ENCODE results near the gene ADGRV1. TPM values are rescaled to one million over a fixed set of nuclear protein-coding genes. Genes with fewer than 3 reads are reported as not detected.

The ADGRV1 gene
- total RNA-seq, 4 donors from 2014 or later = 2.5 to 7.5 (median 4.5) TPM

DNA sequence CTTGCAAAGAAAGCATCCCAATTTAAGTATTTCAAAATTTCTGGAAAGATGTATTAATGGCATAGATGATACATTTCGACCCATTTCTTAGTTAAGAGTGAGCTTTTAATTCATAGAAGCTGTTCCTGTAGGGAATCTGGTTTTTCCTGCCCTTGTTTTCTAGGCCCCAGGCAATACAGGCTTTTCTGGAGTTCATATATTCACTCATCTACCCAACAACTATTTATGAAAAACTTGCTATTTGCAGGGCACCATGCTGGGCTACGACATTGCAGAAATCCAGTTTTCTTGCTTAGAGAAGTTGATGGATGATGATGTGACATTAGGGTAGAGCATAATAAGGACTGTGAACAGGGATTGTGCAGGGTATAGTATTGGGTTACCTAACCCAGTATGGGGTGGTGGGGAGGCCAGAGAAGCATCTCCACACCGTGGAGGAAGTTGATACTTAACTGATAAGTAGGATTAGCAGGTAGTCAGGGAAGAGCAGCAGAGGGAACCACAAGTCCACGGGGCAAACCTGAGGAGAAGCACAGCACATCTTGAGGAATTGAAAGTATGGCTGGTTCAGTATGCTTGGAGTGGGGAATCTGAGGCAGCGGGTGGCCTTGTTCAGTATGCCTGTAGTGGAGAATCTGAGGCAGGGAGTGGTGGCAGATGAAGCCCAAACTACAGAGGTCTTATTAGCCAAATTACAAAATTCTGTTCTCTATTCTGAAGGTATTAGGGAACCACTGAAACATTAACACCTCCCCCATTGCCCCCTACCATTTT is 577.1 kb downstream of the ADGRV1 start:
- Histone ChIP-seq H3K27ac (no peak overlapping the region), H3K4me1 (peaks cover 10% of the 10 kb centered on the region), H3K36me3 (no peaks in the 10 kb centered on the region), H3K4me3 (no peak overlapping the region), H3K9me3 (no peaks in the 10 kb centered on the region), H3K27me3 (no peaks in the 10 kb centered on the region)
- DNase-seq (ENCODE audit: low spot score in 2 of 2) = no peak
- TF ChIP-seq EP300 (IDR thresholded peaks at IDR 0.05) (no peak), POLR2AphosphoS5 (IDR thresholded peaks at IDR 0.05) (no peak), POLR2A (IDR thresholded peaks at IDR 0.05) (no peak)
- TF ChIP-seq, protein P1, sequence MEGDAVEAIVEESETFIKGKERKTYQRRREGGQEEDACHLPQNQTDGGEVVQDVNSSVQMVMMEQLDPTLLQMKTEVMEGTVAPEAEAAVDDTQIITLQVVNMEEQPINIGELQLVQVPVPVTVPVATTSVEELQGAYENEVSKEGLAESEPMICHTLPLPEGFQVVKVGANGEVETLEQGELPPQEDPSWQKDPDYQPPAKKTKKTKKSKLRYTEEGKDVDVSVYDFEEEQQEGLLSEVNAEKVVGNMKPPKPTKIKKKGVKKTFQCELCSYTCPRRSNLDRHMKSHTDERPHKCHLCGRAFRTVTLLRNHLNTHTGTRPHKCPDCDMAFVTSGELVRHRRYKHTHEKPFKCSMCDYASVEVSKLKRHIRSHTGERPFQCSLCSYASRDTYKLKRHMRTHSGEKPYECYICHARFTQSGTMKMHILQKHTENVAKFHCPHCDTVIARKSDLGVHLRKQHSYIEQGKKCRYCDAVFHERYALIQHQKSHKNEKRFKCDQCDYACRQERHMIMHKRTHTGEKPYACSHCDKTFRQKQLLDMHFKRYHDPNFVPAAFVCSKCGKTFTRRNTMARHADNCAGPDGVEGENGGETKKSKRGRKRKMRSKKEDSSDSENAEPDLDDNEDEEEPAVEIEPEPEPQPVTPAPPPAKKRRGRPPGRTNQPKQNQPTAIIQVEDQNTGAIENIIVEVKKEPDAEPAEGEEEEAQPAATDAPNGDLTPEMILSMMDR (IDR thresholded peaks at IDR 0.05) = no peak
- whole genome bisulfite sequencing = 85% methylated on average over 5 of the region's 5 CpGs

DNA sequence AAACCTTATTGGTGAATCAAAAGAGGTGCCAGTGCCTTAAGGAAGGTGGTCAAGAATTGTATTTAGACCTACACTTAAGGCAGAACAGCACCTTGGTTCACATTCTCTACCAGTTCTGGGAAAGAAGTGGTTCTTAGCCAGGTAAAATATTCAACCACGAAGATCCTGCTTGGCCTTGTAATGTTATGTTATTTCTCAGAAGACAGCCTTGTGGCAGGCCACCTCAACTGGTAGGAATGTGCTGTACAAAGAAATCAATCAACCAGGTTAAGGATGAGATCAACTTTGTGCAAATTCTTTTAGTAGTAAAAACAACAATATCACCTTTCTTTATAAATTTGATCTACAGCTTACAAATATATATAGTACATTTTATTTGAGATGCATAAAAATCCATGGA is 577.7 kb downstream of the ADGRV1 start:
- H3K36me3 ChIP-seq = no peaks in the 10 kb centered on the region
- no peaks in the 10 kb centered on the region for H3K27me3 ChIP-seq
- H3K27ac ChIP-seq = no peak overlapping the region
- 67% methylated on average over 1 of the region's 1 CpG for WGBS
- DNase-seq (ENCODE audit: low spot score in 2 of 2) = no peak
- peaks cover 13% of the 10 kb centered on the region for H3K4me1 ChIP-seq
- no peaks in the 10 kb centered on the region for H3K9me3 ChIP-seq
- H3K4me3 ChIP-seq = no peak overlapping the region
- TF ChIP-seq EP300 (IDR thresholded peaks at IDR 0.05) (no peak), POLR2A (IDR thresholded peaks at IDR 0.05) (no peak), POLR2AphosphoS5 (IDR thresholded peaks at IDR 0.05) (no peak)
- TF ChIP-seq, protein P1 (IDR thresholded peaks at IDR 0.05) = no peak

DNA sequence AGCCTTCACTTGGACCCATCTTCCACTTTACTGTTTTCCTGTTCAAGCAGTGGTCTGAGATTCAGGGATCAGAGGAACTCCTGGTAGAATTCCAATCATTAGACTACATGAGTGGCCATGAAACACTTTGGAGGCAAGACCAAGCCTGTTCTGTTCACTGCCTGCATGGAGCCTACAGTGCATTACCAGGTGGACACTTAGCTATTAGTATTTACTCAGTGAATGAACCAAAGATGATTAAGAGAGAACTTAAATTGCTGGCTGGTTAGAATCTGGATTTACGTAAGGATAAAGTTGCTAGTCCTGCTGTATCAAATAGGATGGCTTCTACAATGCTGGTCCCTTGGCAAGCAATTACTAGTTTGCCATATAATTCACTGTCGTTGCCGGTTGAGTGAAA is 579.0 kb downstream of the ADGRV1 start:
- H3K4me1 ChIP-seq = peaks cover 20% of the 10 kb centered on the region
- H3K4me3 ChIP-seq = no peak overlapping the region
- DNase-seq (ENCODE audit: low spot score in 2 of 2) = no peak
- no peaks in the 10 kb centered on the region for H3K36me3 ChIP-seq
- TF ChIP-seq, protein P1 (IDR thresholded peaks at IDR 0.05) = no peak
- TF ChIP-seq POLR2AphosphoS5 (IDR thresholded peaks at IDR 0.05) = no peak
- TF ChIP-seq EP300 (IDR thresholded peaks at IDR 0.05) = no peak
- no peak for TF ChIP-seq POLR2A (IDR thresholded peaks at IDR 0.05)
- no peaks in the 10 kb centered on the region for H3K9me3 ChIP-seq
- H3K27ac ChIP-seq = no peak overlapping the region
- no peaks in the 10 kb centered on the region for H3K27me3 ChIP-seq
- WGBS = 90% methylated on average over 3 of the region's 3 CpGs

DNA sequence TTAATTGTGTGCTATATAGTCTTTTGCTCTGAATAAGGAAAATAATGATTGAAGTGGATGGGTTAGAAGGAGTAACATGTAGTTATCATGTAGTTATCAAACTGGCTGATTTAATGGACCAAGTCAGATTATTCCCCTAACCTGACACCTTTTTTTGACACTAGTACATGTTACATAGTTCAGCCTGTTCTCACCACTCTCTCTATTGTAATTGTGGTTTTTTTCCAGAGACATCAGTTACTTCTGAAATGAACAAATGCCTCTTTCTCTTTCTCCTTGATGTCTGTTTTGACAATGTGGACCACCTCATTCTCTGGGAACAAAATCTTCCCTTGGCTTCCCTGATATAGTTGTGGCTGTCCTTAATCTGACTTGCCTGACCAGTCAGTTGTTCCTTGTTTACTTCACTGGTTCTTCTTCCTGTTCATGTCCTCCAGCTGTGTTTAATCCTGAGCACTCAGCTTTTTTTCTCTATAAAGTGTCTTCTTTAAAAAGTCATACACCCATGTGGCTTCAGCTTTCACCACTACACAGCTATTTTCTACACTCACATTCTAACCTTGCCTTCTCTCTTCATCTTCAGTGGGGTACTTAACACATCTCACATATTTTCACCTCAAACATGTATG is 581.1 kb downstream of the ADGRV1 start:
- Histone ChIP-seq H3K36me3 (no peaks in the 10 kb centered on the region), H3K27ac (peak overlapping the region; percentile 27), H3K4me3 (no peak overlapping the region), H3K9me3 (no peaks in the 10 kb centered on the region), H3K4me1 (peaks cover 27% of the 10 kb centered on the region), H3K27me3 (no peaks in the 10 kb centered on the region)
- no peak for TF ChIP-seq POLR2A (IDR thresholded peaks at IDR 0.05)
- TF ChIP-seq POLR2AphosphoS5 (IDR thresholded peaks at IDR 0.05) = no peak
- TF ChIP-seq EP300 (IDR thresholded peaks at IDR 0.05) = no peak
- TF ChIP-seq, protein P1 (IDR thresholded peaks at IDR 0.05) = no peak
- no peak for DNase-seq (ENCODE audit: low spot score in 2 of 2)

DNA sequence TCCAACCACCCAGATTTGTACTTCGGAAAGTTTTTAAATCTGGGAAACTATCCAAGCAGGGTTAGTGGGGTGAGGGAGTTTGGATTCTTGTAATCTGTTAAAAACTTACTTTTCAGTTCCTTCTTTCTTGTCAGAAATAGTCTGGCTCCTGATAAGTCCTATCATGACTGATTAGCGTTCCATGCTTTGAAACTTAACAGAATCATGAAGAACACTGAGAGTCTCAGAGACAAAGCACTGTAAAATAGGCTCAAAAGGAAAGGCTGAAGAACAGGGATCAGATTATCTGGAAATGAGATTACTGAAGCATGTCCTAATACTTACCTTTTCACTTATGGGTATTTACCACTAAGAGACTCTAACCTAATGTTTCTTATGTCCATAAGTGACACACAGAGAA is 582.1 kb downstream of the ADGRV1 start:
- no peaks in the 10 kb centered on the region for H3K36me3 ChIP-seq
- peaks cover 36% of the 10 kb centered on the region for H3K4me1 ChIP-seq
- TF ChIP-seq POLR2A (IDR thresholded peaks at IDR 0.05) (no peak), EP300 (IDR thresholded peaks at IDR 0.05) (no peak), POLR2AphosphoS5 (IDR thresholded peaks at IDR 0.05) (no peak)
- TF ChIP-seq, protein P1 (IDR thresholded peaks at IDR 0.05) = no peak
- WGBS = 68% methylated on average over 2 of the region's 2 CpGs
- DNase-seq (ENCODE audit: low spot score in 2 of 2) = no peak
- H3K4me3 ChIP-seq = no peak overlapping the region
- no peaks in the 10 kb centered on the region for H3K9me3 ChIP-seq
- no peaks in the 10 kb centered on the region for H3K27me3 ChIP-seq
- no peak overlapping the region for H3K27ac ChIP-seq
